ENCODE results near the gene SLC12A4. TPM values are rescaled to one million over a fixed set of nuclear protein-coding genes. Genes with fewer than 3 reads are reported as not detected.

Gene SLC12A4
- total and polyA plus RNA-seq, 2 of the 13 experiments (the other 11 are each of a cell fraction or from before 2014, with no cell fraction given): 65.1 to 84.3 TPM

DNA sequence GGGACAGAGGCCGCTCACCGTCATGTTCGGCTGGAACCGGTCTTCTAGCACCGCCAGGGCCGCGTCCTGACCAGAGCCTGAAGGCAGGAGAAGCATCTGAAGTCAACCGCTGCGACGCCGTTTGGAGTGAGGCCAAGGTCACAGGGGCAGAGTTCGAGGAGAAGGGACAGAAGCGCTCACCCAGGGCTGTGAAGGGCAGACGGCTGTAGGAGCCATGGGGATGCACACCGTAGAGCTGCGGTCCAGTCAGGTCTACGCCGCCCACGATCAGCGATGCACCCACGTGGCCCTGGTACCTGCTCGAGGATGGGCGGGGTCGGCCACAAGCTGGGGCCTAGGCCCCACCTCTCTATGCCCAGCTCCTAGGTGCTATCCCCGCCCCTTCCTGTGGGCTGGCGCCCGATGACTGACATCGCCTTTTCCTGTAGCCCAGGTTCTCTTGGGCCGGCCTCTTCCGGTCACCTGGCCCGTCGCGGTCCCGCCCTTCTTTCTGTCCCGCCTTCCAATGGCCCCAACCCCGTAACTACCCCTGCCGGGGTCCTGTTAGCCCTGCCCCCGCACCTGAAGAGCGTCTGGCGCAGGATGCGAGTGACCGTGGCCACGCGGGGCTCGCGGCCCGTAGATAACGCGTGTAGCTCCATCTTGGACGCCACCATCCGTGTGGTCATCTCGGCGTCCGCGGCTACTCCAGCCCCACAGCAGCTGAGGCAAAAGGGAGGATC, 32.9 kb downstream of the SLC12A4 start (continued):
- TF ChIP-seq, protein P1, sequence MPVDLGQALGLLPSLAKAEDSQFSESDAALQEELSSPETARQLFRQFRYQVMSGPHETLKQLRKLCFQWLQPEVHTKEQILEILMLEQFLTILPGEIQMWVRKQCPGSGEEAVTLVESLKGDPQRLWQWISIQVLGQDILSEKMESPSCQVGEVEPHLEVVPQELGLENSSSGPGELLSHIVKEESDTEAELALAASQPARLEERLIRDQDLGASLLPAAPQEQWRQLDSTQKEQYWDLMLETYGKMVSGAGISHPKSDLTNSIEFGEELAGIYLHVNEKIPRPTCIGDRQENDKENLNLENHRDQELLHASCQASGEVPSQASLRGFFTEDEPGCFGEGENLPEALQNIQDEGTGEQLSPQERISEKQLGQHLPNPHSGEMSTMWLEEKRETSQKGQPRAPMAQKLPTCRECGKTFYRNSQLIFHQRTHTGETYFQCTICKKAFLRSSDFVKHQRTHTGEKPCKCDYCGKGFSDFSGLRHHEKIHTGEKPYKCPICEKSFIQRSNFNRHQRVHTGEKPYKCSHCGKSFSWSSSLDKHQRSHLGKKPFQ (CRISPR knock-in tag; IDR thresholded peaks at IDR 0.05; ENCODE audit: insufficient replicate concordance): peak; percentile 49
- no peak for TF ChIP-seq CEBPB (IDR thresholded peaks at IDR 0.05; ENCODE audit: borderline replicate concordance, low read depth, low read length)
- 0 out of 2 replicates have a peak, but pooled peaks have one; percentile 10 for TF ChIP-seq PAWR (CRISPR knock-in tag; IDR thresholded peaks at IDR 0.05; ENCODE audit: borderline replicate concordance)
- no peak for TF ChIP-seq GPN1 (CRISPR knock-in tag; IDR thresholded peaks at IDR 0.05; ENCODE audit: borderline replicate concordance)
- TF ChIP-seq ZNF329 (CRISPR knock-in tag; IDR thresholded peaks at IDR 0.05; ENCODE audit: low read depth): no peak
- TF ChIP-seq SATB2 (CRISPR knock-in tag; IDR thresholded peaks at IDR 0.05): peak; percentile 89; the same call in 1 of the 2 replicates
- TF ChIP-seq GATA4 (IDR thresholded peaks at IDR 0.05; ENCODE audit: borderline replicate concordance, low read depth): peak; percentile 64; the same call in 1 of the 2 replicates
- peak; percentile 88 for TF ChIP-seq ASH2L (IDR thresholded peaks at IDR 0.05; ENCODE audit: insufficient read length, low read depth, low read length)
- peak; percentile 94 for TF ChIP-seq MEIS1 (CRISPR knock-in tag; IDR thresholded peaks at IDR 0.05; ENCODE audit: borderline replicate concordance)
- peak; percentile 71 for TF ChIP-seq NR2C2 (CRISPR knock-in tag; IDR thresholded peaks at IDR 0.05; ENCODE audit: borderline replicate concordance)
- TF ChIP-seq, protein P2, sequence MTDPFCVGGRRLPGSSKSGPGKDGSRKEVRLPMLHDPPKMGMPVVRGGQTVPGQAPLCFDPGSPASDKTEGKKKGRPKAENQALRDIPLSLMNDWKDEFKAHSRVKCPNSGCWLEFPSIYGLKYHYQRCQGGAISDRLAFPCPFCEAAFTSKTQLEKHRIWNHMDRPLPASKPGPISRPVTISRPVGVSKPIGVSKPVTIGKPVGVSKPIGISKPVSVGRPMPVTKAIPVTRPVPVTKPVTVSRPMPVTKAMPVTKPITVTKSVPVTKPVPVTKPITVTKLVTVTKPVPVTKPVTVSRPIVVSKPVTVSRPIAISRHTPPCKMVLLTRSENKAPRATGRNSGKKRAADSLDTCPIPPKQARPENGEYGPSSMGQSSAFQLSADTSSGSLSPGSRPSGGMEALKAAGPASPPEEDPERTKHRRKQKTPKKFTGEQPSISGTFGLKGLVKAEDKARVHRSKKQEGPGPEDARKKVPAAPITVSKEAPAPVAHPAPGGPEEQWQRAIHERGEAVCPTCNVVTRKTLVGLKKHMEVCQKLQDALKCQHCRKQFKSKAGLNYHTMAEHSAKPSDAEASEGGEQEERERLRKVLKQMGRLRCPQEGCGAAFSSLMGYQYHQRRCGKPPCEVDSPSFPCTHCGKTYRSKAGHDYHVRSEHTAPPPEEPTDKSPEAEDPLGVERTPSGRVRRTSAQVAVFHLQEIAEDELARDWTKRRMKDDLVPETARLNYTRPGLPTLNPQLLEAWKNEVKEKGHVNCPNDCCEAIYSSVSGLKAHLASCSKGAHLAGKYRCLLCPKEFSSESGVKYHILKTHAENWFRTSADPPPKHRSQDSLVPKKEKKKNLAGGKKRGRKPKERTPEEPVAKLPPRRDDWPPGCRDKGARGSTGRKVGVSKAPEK (CRISPR knock-in tag; IDR thresholded peaks at IDR 0.05; ENCODE audit: borderline replicate concordance): no peak
- TF ChIP-seq, protein P3, sequence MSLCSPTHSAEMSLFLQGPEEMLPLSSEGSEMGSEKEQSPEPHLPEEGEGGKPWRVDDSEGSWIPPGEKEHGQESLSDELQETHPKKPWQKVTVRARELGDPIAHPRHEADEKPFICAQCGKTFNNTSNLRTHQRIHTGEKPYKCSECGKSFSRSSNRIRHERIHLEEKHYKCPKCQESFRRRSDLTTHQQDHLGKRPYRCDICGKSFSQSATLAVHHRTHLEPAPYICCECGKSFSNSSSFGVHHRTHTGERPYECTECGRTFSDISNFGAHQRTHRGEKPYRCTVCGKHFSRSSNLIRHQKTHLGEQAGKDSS (CRISPR knock-in tag; IDR thresholded peaks at IDR 0.05; ENCODE audit: borderline replicate concordance, low read depth): peak; percentile 95
- no peak; the same call in 1 of the 2 replicates for TF ChIP-seq NCOA2 (CRISPR knock-in tag; IDR thresholded peaks at IDR 0.05)
- no peak for TF ChIP-seq NR3C1 (CRISPR knock-in tag; IDR thresholded peaks at IDR 0.05)
- TF ChIP-seq AKAP8 (CRISPR knock-in tag; IDR thresholded peaks at IDR 0.05): peak; percentile 98
- TF ChIP-seq PAF1 (CRISPR knock-in tag; IDR thresholded peaks at IDR 0.05): no peak
- TF ChIP-seq ZNF543 (CRISPR knock-in tag; IDR thresholded peaks at IDR 0.05): peak; percentile 91
